Endothelial cell of umbilical vein (primary cell): Measurements from ENCODE around the gene LOXHD1. TPM values are rescaled to one million over a fixed set of nuclear protein-coding genes. Genes with fewer than 3 reads are reported as not detected.
A peak's percentile ranks its signal among the peaks of the same experiment; 100 is the strongest.

Experiments used
- BruUV-seq: library from RNA; stranded (reverse); fragments of 400-500 nt; replicated peaks from 2 replicates; lab custom pipeline; 2021; lab: Mats Ljungman, UMichigan
- CTCF ChIA-PET: fragments of 300-600, 350-600 bp; sonication (Branson Sonifier 250); formaldehyde crosslinking; loops from one replicate; lab custom pipeline; 2021; ENCODE audit warnings: antibody characterized with exemption, inconsistent platforms; lab: Charles Lee
- POLR2A ChIA-PET: fragments of 300-600, 350-600 bp; sonication (Branson Sonifier 250); formaldehyde crosslinking; loops from one replicate; lab custom pipeline; 2021; ENCODE audit warnings: antibody characterized with exemption, inconsistent platforms; lab: Charles Lee
- DNase-seq: peaks from one replicate; pipeline ENCODE4 v3.0.0-alpha.2; 2011; ENCODE audit warnings: low read depth, low spot score
- FAIRE-seq: peaks from 2 replicates; lab custom pipeline; 2011; peaks lifted over from hg19 to GRCh38; lab: Jason Lieb, UNC
- H2AFZ ChIP-seq: 2 replicates; pipeline ENCODE4 v1.6.0; 2012; ENCODE audit warnings: low read depth, low read length, control low read depth, inconsistent platforms
- H3K27ac ChIP-seq: 2 replicates; pipeline ENCODE4 v1.5.1; 2011; ENCODE audit warnings: low read depth, mild to moderate bottlenecking, control low read depth, low read length, moderate library complexity; ENCODE audit not compliant: insufficient read depth
- H3K27me3 ChIP-seq, 2 experiments: 2 replicates each; pipeline versions ENCODE4 v1.6.0 to v1.6.1; 2011; ENCODE audit warnings: low read length in 2 of 2, mixed read lengths in 1 of 2; ENCODE audit not compliant: control insufficient read depth in 2 of 2, insufficient read depth in 2 of 2
- H3K36me3 ChIP-seq, 2 experiments: 2 replicates in 1 of 2; 3 replicates in 1 of 2; pipeline ENCODE4 v1.5.1; 2011; ENCODE audit warnings: low read length in 2 of 2, mild to moderate bottlenecking in 1 of 2, moderate library complexity in 1 of 2; ENCODE audit not compliant: control insufficient read depth in 2 of 2, insufficient read depth in 2 of 2; ENCODE audit errors: extremely low read depth in 1 of 2
- H3K4me1 ChIP-seq: 3 replicates; pipeline ENCODE4 v1.5.1; 2011; ENCODE audit warnings: mild to moderate bottlenecking, low read length; ENCODE audit not compliant: control insufficient read depth, insufficient read depth; ENCODE audit errors: extremely low read depth
- H3K4me2 ChIP-seq: 2 replicates; pipeline ENCODE4 v1.6.1; 2011; ENCODE audit warnings: low read length, control low read depth, mixed read lengths; ENCODE audit not compliant: insufficient read depth
- H3K4me3 ChIP-seq, 3 experiments: fragments of 200-600 bp in 1 of 3; sonication (generic), shearing (Covaris generic) in 1 of 3; replicated peaks in 1 of 3; 2 replicates each; pipeline ENCODE4 v1.5.1; 2011 to 2016; ENCODE audit warnings: control low read depth in 3 of 3, low read length in 3 of 3, mild to moderate bottlenecking in 2 of 3, inconsistent platforms in 1 of 3, low read depth in 1 of 3, moderate library complexity in 1 of 3; ENCODE audit not compliant: insufficient read depth in 1 of 3
- H3K79me2 ChIP-seq: 2 replicates; pipeline ENCODE4 v1.6.0; 2012; ENCODE audit warnings: low read length, inconsistent platforms; ENCODE audit not compliant: control insufficient read depth, insufficient read depth
- H3K9ac ChIP-seq: replicated peaks from 2 replicates; pipeline ENCODE3; 2011; ENCODE audit warnings: low read length, control low read depth; ENCODE audit not compliant: insufficient read depth; ENCODE audit errors: extremely low read depth
- H3K9me1 ChIP-seq: replicated peaks from 3 replicates; pipeline ENCODE4 v1.6.0; 2011; ENCODE audit warnings: mild to moderate bottlenecking, low read length; ENCODE audit not compliant: control insufficient read depth, insufficient read depth; ENCODE audit errors: extremely low read depth
- H3K9me3 ChIP-seq: replicated peaks from 2 replicates; pipeline ENCODE4 v1.5.1; 2012; ENCODE audit warnings: low read length, inconsistent platforms; ENCODE audit not compliant: control insufficient read depth, insufficient read depth
- H4K20me1 ChIP-seq: replicated peaks from 2 replicates; pipeline ENCODE3; 2011; ENCODE audit warnings: mild to moderate bottlenecking, low read length; ENCODE audit not compliant: control insufficient read depth, insufficient read depth; ENCODE audit errors: extremely low read depth
- CTCF ChIP-seq, 2 donors: IDR thresholded peaks; 1 replicate in 1 of 2; 2 replicates in 1 of 2; pipeline ENCODE4 v1.5.1; 2011; ENCODE audit warnings: low read length in 2 of 2, mild to moderate bottlenecking in 2 of 2, moderate library complexity in 2 of 2, control low read depth in 1 of 2, inconsistent platforms in 1 of 2, low read depth in 1 of 2; ENCODE audit not compliant: insufficient read depth in 1 of 2; ENCODE audit errors: extremely low read depth in 1 of 2
- EZH2 ChIP-seq: IDR thresholded peaks from 2 replicates; pipeline ENCODE4 v1.6.1; 2012; ENCODE audit warnings: borderline replicate concordance, low read depth, mild to moderate bottlenecking, moderate library complexity, low read length, inconsistent platforms; ENCODE audit not compliant: severe bottlenecking
- FOS ChIP-seq: IDR thresholded peaks from 2 replicates; pipeline ENCODE4 v1.6.1; 2011; ENCODE audit warnings: mild to moderate bottlenecking, low read length, moderate library complexity, borderline replicate concordance; ENCODE audit not compliant: insufficient read depth
- GATA2 ChIP-seq: IDR thresholded peaks from 2 replicates; pipeline ENCODE4 v1.7.0; 2011; ENCODE audit warnings: low read depth, mild to moderate bottlenecking, moderate library complexity, mixed read lengths, low read length; ENCODE audit not compliant: insufficient read length, insufficient read depth
- JUN ChIP-seq: IDR thresholded peaks from 2 replicates; pipeline ENCODE4 v1.6.1; 2011; ENCODE audit warnings: borderline replicate concordance, low read depth; ENCODE audit not compliant: insufficient read length, insufficient read depth
- MYC ChIP-seq: IDR thresholded peaks from one replicate; pipeline ENCODE4 v1.6.1; 2011; ENCODE audit warnings: mild to moderate bottlenecking, low read depth, low read length
- POLR2A ChIP-seq: IDR thresholded peaks from 2 replicates; pipeline ENCODE4 v1.6.1; 2012; ENCODE audit warnings: low read depth, mild to moderate bottlenecking, control low read depth, low read length
- POLR2AphosphoS5 ChIP-seq: IDR thresholded peaks from 2 replicates; pipeline ENCODE4 v1.6.1; 2012; ENCODE audit warnings: low read depth, mild to moderate bottlenecking, control low read depth, low read length, moderate library complexity; ENCODE audit not compliant: insufficient read depth
- dilution Hi-C: fragments of 300-500 bp; cut with MboI; formaldehyde crosslinking; loops from one replicate; pipeline ENCODE4 v1.15.0; 2019; ENCODE audit warnings: low sequenced_read_pairs; ENCODE audit not compliant: extremely low pct_ligation_motif_present
- intact Hi-C: fragments of 100-400 bp; cut with micrococcal nuclease; formaldehyde crosslinking; loops from one replicate; pipeline ENCODE4 v1.10.0; 2022
- polyA plus RNA-seq, 4 experiments: library from polyadenylated mRNA; depleted of rRNA in 3 of 4; stranded (reverse) in 3 of 4; unstranded in 1 of 4; fragments of >200 nt; gene quantifications; 2 replicates each; pipeline versions ENCODE4 v1.2.1 to v1.2.3, GENCODE V29; 2011 to 2012; ENCODE audit warnings: missing spikeins in 1 of 4
- total RNA-seq: library from RNA; stranded (reverse); gene quantifications from 2 replicates; pipeline ENCODE4 v1.2.3, GENCODE V29; 2021
- TF ChIP-seq, protein P1 (sequence below): IDR thresholded peaks from 2 replicates; pipeline ENCODE4 v1.6.1; 2011; ENCODE audit not compliant: insufficient read depth, insufficient read length

The LOXHD1 gene
- total and polyA plus RNA-seq, 2 donors (not counting 3 experiments of a cell fraction or from before 2014, with no cell fraction given) = not detected

DNA sequence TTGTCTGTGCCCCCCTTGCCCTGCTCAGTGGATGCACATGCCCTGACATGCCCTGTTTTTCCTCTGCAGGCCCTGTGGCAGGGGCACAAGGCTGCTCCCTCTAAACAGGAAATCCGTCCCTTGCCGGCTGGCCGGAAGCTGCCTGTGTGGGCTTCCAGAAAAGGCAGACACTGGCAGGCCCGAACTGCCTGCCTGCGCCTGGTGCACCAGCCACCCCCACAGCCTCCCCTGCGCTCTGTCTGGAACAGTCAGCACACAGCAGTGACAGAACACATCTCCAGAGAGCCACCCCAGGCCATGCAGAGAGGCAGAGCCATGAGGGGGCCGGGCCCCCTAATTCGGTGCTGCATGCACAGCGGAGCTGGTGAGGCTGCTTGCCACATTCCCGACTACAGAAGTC lies 33.5 kb downstream of the LOXHD1 start:
- peak; percentile 12 for DNase-seq
- intact Hi-C loops (loop anchor here (1.0 kb wide), 1 partner anchor 450 kb away; no protein-coding TSS in a partner anchor), dilution Hi-C loops (no loop called here)
- Histone ChIP-seq H3K27ac (no peak overlapping the region), H2AFZ (peak overlapping the region; percentile 57), H3K36me3 (no peaks in the 10 kb centered on the region), H3K9ac (no peak overlapping the region), H3K9me1 (no peaks in the 10 kb centered on the region), H3K9me3 (no peaks in the 10 kb centered on the region), H3K27me3 (no peaks in the 10 kb centered on the region), H4K20me1 (no peaks in the 10 kb centered on the region), H3K4me2 (no peak overlapping the region), H3K4me1 (peaks cover 7% of the 10 kb centered on the region), H3K4me3 (no peak overlapping the region), H3K79me2 (no peaks in the 10 kb centered on the region)
- no peak for TF ChIP-seq CTCF (IDR thresholded peaks at IDR 0.05; ENCODE audit: extremely low read depth in 1 of 2, insufficient read depth in 1 of 2, low read depth in 1 of 2, low read length in 2 of 2)
- TF ChIP-seq POLR2AphosphoS5 = no peak
- TF ChIP-seq FOS = no peak
- TF ChIP-seq, protein P1, sequence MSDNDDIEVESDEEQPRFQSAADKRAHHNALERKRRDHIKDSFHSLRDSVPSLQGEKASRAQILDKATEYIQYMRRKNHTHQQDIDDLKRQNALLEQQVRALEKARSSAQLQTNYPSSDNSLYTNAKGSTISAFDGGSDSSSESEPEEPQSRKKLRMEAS = no peak
- no peak for TF ChIP-seq JUN
- no peak for TF ChIP-seq MYC
- no peak for TF ChIP-seq GATA2
- TF ChIP-seq EZH2 = no peak
- no peak for TF ChIP-seq POLR2A
- POLR2A ChIA-PET = no interaction called here
- CTCF ChIA-PET = interaction anchor here (0.7 to 3.1 kb wide), 9 partner anchors 15 to 550 kb away, joined by 3 to 20 read pairs (median 4); partner anchors contain the start of gene LOXHD1
- peak; percentile 62 for FAIRE-seq
- BruUV-seq = no TSS peak
